ENCODE data around the gene PPP6R1. TPM values are rescaled to one million over a fixed set of nuclear protein-coding genes. Genes with fewer than 3 reads are reported as not detected.

Gene PPP6R1
- total and polyA plus RNA-seq, 12 donors = 28.9 to 116 (median 74.9) TPM

- H3K27ac ChIP-seq = no peak overlapping the region
- WGBS, 4 donors = 90 to 96% (median 91%) methylated on average over 20 to 25 of the region's 25 CpGs
- TF ChIP-seq CTCF (IDR thresholded peaks at IDR 0.05) (no peak), POLR2A (IDR thresholded peaks at IDR 0.05) (no peak)
- H3K27me3 ChIP-seq = no peaks in the 10 kb centered on the region
- intact Hi-C loops (cut with DNase I) = no loop called here
- no peaks in the 10 kb centered on the region for H3K9me3 ChIP-seq (replicated peaks in 1 of 3)
- DNase-seq = no peak
- H3K4me1 ChIP-seq (replicated peaks in 1 of 2) = no peaks in the 10 kb centered on the region
- H3K4me3 ChIP-seq = no peak overlapping the region
- H3K36me3 ChIP-seq (replicated peaks in 1 of 2) = peaks cover 0 to 19% of the 10 kb centered on the region in 2 donors
Observed at GRCh38 chr19:55270172-55270942, 11.5 kb upstream of the PPP6R1 start.

- H3K27ac ChIP-seq = no peak overlapping the region
- no peak for DNase-seq
- no peak overlapping the region for H3K4me3 ChIP-seq
- H3K9me3 ChIP-seq (replicated peaks in 1 of 3) = no peaks in the 10 kb centered on the region
- H3K4me1 ChIP-seq (replicated peaks in 1 of 2) = no peaks in the 10 kb centered on the region
- intact Hi-C loops (cut with DNase I) = no loop called here
- TF ChIP-seq POLR2A (IDR thresholded peaks at IDR 0.05) (no peak), CTCF (IDR thresholded peaks at IDR 0.05) (no peak)
- peaks cover 0 to 19% of the 10 kb centered on the region in 2 donors for H3K36me3 ChIP-seq (replicated peaks in 1 of 2)
- no peaks in the 10 kb centered on the region for H3K27me3 ChIP-seq
- WGBS, 4 donors = 79 to 87% (median 87%) methylated on average over 8 of the region's 8 CpGs
Observed at GRCh38 chr19:55269299-55269698, 10.5 kb upstream of the PPP6R1 start.

- DNase-seq = no peak
- intact Hi-C loops (cut with DNase I) = no loop called here
- Histone ChIP-seq H3K27me3 (no peaks in the 10 kb centered on the region), H3K4me3 (no peak overlapping the region), H3K36me3 (replicated peaks in 1 of 2) (peaks cover 0 to 3% of the 10 kb centered on the region in 2 donors), H3K27ac (no peak overlapping the region), H3K4me1 (replicated peaks in 1 of 2) (no peaks in the 10 kb centered on the region), H3K9me3 (replicated peaks in 1 of 3) (no peaks in the 10 kb centered on the region)
- WGBS, 4 donors = 95 to 98% (median 96%) methylated on average over 4 of the region's 4 CpGs
- TF ChIP-seq POLR2A (IDR thresholded peaks at IDR 0.05) (no peak), CTCF (IDR thresholded peaks at IDR 0.05) (no peak)
Observed at GRCh38 chr19:55266840-55267239, 8.0 kb upstream of the PPP6R1 start.

DNA sequence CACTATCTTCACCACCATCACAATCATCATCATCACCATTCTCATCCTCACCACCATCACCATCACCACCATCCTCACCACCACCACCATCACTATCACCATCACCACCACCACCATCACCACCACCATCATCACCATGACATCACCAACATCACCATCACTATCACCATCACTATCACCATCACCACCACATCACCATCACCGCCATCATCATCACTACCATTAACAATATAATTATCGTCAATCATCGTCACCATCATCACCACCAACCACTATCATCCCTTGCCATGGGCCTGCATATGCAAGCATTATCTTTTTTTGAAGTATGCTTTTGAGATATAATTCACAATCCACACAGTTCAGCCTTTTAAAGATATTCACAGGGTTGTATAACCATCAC lies 7.6 kb upstream of the PPP6R1 start:
- 97 to 98% (median 98%) methylated on average over 3 of the region's 3 CpGs for WGBS, 4 donors
- Histone ChIP-seq H3K27ac (no peak overlapping the region), H3K9me3 (replicated peaks in 1 of 3) (no peaks in the 10 kb centered on the region), H3K4me3 (no peak overlapping the region), H3K4me1 (replicated peaks in 1 of 2) (no peaks in the 10 kb centered on the region), H3K27me3 (no peaks in the 10 kb centered on the region), H3K36me3 (replicated peaks in 1 of 2) (no peaks in the 10 kb centered on the region)
- DNase-seq = no peak
- intact Hi-C loops (cut with DNase I) = no loop called here
- TF ChIP-seq CTCF (IDR thresholded peaks at IDR 0.05) (no peak), POLR2A (IDR thresholded peaks at IDR 0.05) (no peak)
